ENCODE results near the gene PUS1.

PUS1 gene

GRCh38 chr12:131909752-131910219, 19.3 kb upstream of the PUS1 start:
- Mint-ChIP-seq H3K4me3 (no peak overlapping the region), H3K4me1 (ENCODE audit: low read depth) (peaks cover 6% of the 10 kb centered on the region), H3K27ac (no peak overlapping the region), H3K9me3 (ENCODE audit: low read depth) (no peaks in the 10 kb centered on the region), H3K36me3 (no peaks in the 10 kb centered on the region), H3K27me3 (no peaks in the 10 kb centered on the region)

GRCh38 chr12:131910302-131911027, 18.6 kb upstream of the PUS1 start:
- Mint-ChIP-seq H3K27ac (no peak overlapping the region), H3K36me3 (no peaks in the 10 kb centered on the region), H3K27me3 (no peaks in the 10 kb centered on the region), H3K9me3 (ENCODE audit: low read depth) (no peaks in the 10 kb centered on the region), H3K4me1 (ENCODE audit: low read depth) (peaks cover 3% of the 10 kb centered on the region), H3K4me3 (no peak overlapping the region)

GRCh38 chr12:131911028-131911650, 17.9 kb upstream of the PUS1 start:
- H3K27me3 Mint-ChIP-seq, result no peaks in the 10 kb centered on the region
- H3K4me3 Mint-ChIP-seq, result no peak overlapping the region
- H3K4me1 Mint-ChIP-seq (ENCODE audit: low read depth), result no peaks in the 10 kb centered on the region
- H3K27ac Mint-ChIP-seq, result no peak overlapping the region
- H3K36me3 Mint-ChIP-seq, result no peaks in the 10 kb centered on the region
- H3K9me3 Mint-ChIP-seq (ENCODE audit: low read depth), result no peaks in the 10 kb centered on the region

- H3K27ac Mint-ChIP-seq, result no peak overlapping the region
- no peaks in the 10 kb centered on the region for H3K4me1 Mint-ChIP-seq (ENCODE audit: low read depth)
- H3K36me3 Mint-ChIP-seq, result no peaks in the 10 kb centered on the region
- no peaks in the 10 kb centered on the region for H3K27me3 Mint-ChIP-seq
- no peak overlapping the region for H3K4me3 Mint-ChIP-seq
- H3K9me3 Mint-ChIP-seq (ENCODE audit: low read depth), result no peaks in the 10 kb centered on the region
Measured at GRCh38 chr12:131911851-131912477, 17.1 kb upstream of the PUS1 start.

- H3K27ac Mint-ChIP-seq, result no peak overlapping the region
Measured at GRCh38 chr12:131912518-131913274, 16.4 kb upstream of the PUS1 start.

GRCh38 chr12:131913666-131914065, 15.4 kb upstream of the PUS1 start:
- Mint-ChIP-seq H3K36me3 (no peaks in the 10 kb centered on the region), H3K4me3 (no peak overlapping the region), H3K27ac (no peak overlapping the region), H3K27me3 (no peaks in the 10 kb centered on the region), H3K4me1 (ENCODE audit: low read depth) (no peaks in the 10 kb centered on the region), H3K9me3 (ENCODE audit: low read depth) (no peaks in the 10 kb centered on the region)

More at GRCh38 chr12:131912518-131913274, 16.4 kb upstream of the PUS1 start:
- no peaks in the 10 kb centered on the region for H3K36me3 Mint-ChIP-seq
- H3K27me3 Mint-ChIP-seq, result no peaks in the 10 kb centered on the region
- H3K4me1 Mint-ChIP-seq (ENCODE audit: low read depth), result no peaks in the 10 kb centered on the region
- no peaks in the 10 kb centered on the region for H3K9me3 Mint-ChIP-seq (ENCODE audit: low read depth)
- H3K4me3 Mint-ChIP-seq, result no peak overlapping the region

GRCh38 chr12:131914179-131914702, 14.8 kb upstream of the PUS1 start:
- H3K4me1 Mint-ChIP-seq (ENCODE audit: low read depth), result no peaks in the 10 kb centered on the region
- no peak overlapping the region for H3K4me3 Mint-ChIP-seq
- H3K27ac Mint-ChIP-seq, result no peak overlapping the region
- H3K36me3 Mint-ChIP-seq, result no peaks in the 10 kb centered on the region
- H3K27me3 Mint-ChIP-seq, result no peaks in the 10 kb centered on the region
- no peaks in the 10 kb centered on the region for H3K9me3 Mint-ChIP-seq (ENCODE audit: low read depth)

- Mint-ChIP-seq H3K27ac (no peak overlapping the region), H3K4me3 (no peak overlapping the region), H3K27me3 (no peaks in the 10 kb centered on the region), H3K36me3 (no peaks in the 10 kb centered on the region), H3K9me3 (ENCODE audit: low read depth) (no peaks in the 10 kb centered on the region), H3K4me1 (ENCODE audit: low read depth) (no peaks in the 10 kb centered on the region)
Measured at GRCh38 chr12:131915000-131915689, 13.9 kb upstream of the PUS1 start.

GRCh38 chr12:131915823-131916222, 13.3 kb upstream of the PUS1 start:
- Mint-ChIP-seq H3K36me3 (no peaks in the 10 kb centered on the region), H3K27ac (no peak overlapping the region), H3K4me3 (no peak overlapping the region), H3K27me3 (no peaks in the 10 kb centered on the region), H3K4me1 (ENCODE audit: low read depth) (no peaks in the 10 kb centered on the region), H3K9me3 (ENCODE audit: low read depth) (no peaks in the 10 kb centered on the region)

- no peaks in the 10 kb centered on the region for H3K36me3 Mint-ChIP-seq
Measured at GRCh38 chr12:131916306-131917138, 12.6 kb upstream of the PUS1 start.

GRCh38 chr12:131917139-131917710, 11.9 kb upstream of the PUS1 start:
- H3K27ac Mint-ChIP-seq, result no peak overlapping the region
- H3K4me1 Mint-ChIP-seq (ENCODE audit: low read depth), result no peaks in the 10 kb centered on the region
- H3K27me3 Mint-ChIP-seq, result no peaks in the 10 kb centered on the region
- H3K9me3 Mint-ChIP-seq (ENCODE audit: low read depth), result no peaks in the 10 kb centered on the region
- no peaks in the 10 kb centered on the region for H3K36me3 Mint-ChIP-seq
- H3K4me3 Mint-ChIP-seq, result no peak overlapping the region

More at GRCh38 chr12:131916306-131917138, 12.6 kb upstream of the PUS1 start:
- no peaks in the 10 kb centered on the region for H3K27me3 Mint-ChIP-seq
- no peak overlapping the region for H3K27ac Mint-ChIP-seq
- no peaks in the 10 kb centered on the region for H3K4me1 Mint-ChIP-seq (ENCODE audit: low read depth)
- no peak overlapping the region for H3K4me3 Mint-ChIP-seq
- no peaks in the 10 kb centered on the region for H3K9me3 Mint-ChIP-seq (ENCODE audit: low read depth)

- Mint-ChIP-seq H3K36me3 (no peaks in the 10 kb centered on the region), H3K27me3 (no peaks in the 10 kb centered on the region), H3K27ac (no peak overlapping the region), H3K4me3 (no peak overlapping the region), H3K9me3 (ENCODE audit: low read depth) (no peaks in the 10 kb centered on the region), H3K4me1 (ENCODE audit: low read depth) (no peaks in the 10 kb centered on the region)
Measured at GRCh38 chr12:131917711-131918306, 11.3 kb upstream of the PUS1 start.
